ENCODE results near the gene CPHXL.

CPHXL gene

GRCh38 chr16:75697571-75697970 is 28.7 kb downstream of the CPHXL start:
- DNase-seq: no peak

- DNase-seq: peak; percentile 33
Measured at GRCh38 chr16:75695708-75696107, 30.6 kb downstream of the CPHXL start.

- DNase-seq: no peak
Measured at GRCh38 chr16:75687361-75687760, 38.9 kb downstream of the CPHXL start.

- no peak for DNase-seq
Measured at GRCh38 chr16:75682308-75682707, 44.0 kb downstream of the CPHXL start.

- DNase-seq: no peak
Measured at GRCh38 chr16:75679366-75679765, 46.9 kb downstream of the CPHXL start.

- DNase-seq: no peak
Measured at GRCh38 chr16:75676909-75677308, 49.4 kb downstream of the CPHXL start, which contains the start of gene CPHXL2. Gene CPHXL2 (minus strand): TSS chr16:75677009. CDS start chr16:75676999, 10 bp downstream.

GRCh38 chr16:75667503-75667902 is 58.8 kb downstream of the CPHXL start:
- no peak for DNase-seq

Measured in RPMI8226 (cell line).